HL-60/S4 treated with retinoic acid at 250 ng/mL for 4 days and 3 days (cell line): ENCODE data around the gene SMARCD2.

Experiments used
- in situ Hi-C: fragments of 300-500 bp; cut with MboI; formaldehyde crosslinking; loops from 2 replicates; pipeline ENCODE4 v1.7.0; 2022; ENCODE audit warnings: low sequenced_read_pairs

The SMARCD2 gene

GRCh38 chr17:63833741-63834373 lies 8.6 kb downstream of the SMARCD2 start:
- in situ Hi-C loops = loop anchor here (25.0 kb wide), 1 partner anchor 397 kb away; the partner anchor contains the start of gene CYB561

- in situ Hi-C loops = loop anchor here (25.0 kb wide), 1 partner anchor 396 kb away; the partner anchor contains the start of gene CYB561
These were observed 9.3 kb downstream of the SMARCD2 start for GRCh38 chr17:63833026-63833740.

GRCh38 chr17:63832455-63832854 lies 10.0 kb downstream of the SMARCD2 start:
- in situ Hi-C loops = loop anchor here (25.0 kb wide), 1 partner anchor 395 kb away; the partner anchor contains the start of gene CYB561

GRCh38 chr17:63832014-63832413 lies 10.5 kb downstream of the SMARCD2 start:
- in situ Hi-C loops = loop anchor here (25.0 kb wide), 1 partner anchor 395 kb away; the partner anchor contains the start of gene CYB561

- in situ Hi-C loops = loop anchor here (25.0 kb wide), 1 partner anchor 394 kb away; the partner anchor contains the start of gene CYB561
These were observed 11.0 kb downstream of the SMARCD2 start for GRCh38 chr17:63831505-63831904.

GRCh38 chr17:63830904-63831491 lies 11.5 kb downstream of the SMARCD2 start:
- in situ Hi-C loops = loop anchor here (25.0 kb wide), 1 partner anchor 394 kb away; the partner anchor contains the start of gene CYB561

- in situ Hi-C loops = loop anchor here (25.0 kb wide), 1 partner anchor 393 kb away; the partner anchor contains the start of gene CYB561
These were observed 12.2 kb downstream of the SMARCD2 start for GRCh38 chr17:63830278-63830677.

GRCh38 chr17:63828936-63829335 lies 13.5 kb downstream of the SMARCD2 start:
- in situ Hi-C loops = loop anchor here (25.0 kb wide), 1 partner anchor 392 kb away; the partner anchor contains the start of gene CYB561

GRCh38 chr17:63827801-63828221 lies 14.7 kb downstream of the SMARCD2 start:
- in situ Hi-C loops = loop anchor here (25.0 kb wide), 1 partner anchor 391 kb away; the partner anchor contains the start of gene CYB561

GRCh38 chr17:63827002-63827800 lies 15.3 kb downstream of the SMARCD2 start, which contains the start of the genes FTSJ3 and PSMC5:
TSS of gene FTSJ3 (minus strand) at chr17:63827663. CDS start at chr17:63826902, 761 bp downstream.
TSS of gene PSMC5 (plus strand) at chr17:63827431. CDS start at chr17:63827491, 60 bp downstream.
- in situ Hi-C loops = loop anchor here (25.0 kb wide), 1 partner anchor 390 kb away; the partner anchor contains the start of gene CYB561

- in situ Hi-C loops = loop anchor here (25.0 kb wide), 1 partner anchor 389 kb away; the partner anchor contains the start of gene CYB561
These were observed 15.9 kb downstream of the SMARCD2 start for GRCh38 chr17:63826468-63827001.

- in situ Hi-C loops = no loop called here
These were observed 18.1 kb downstream of the SMARCD2 start for GRCh38 chr17:63824362-63824761.

- in situ Hi-C loops = no loop called here
These were observed 18.7 kb downstream of the SMARCD2 start for GRCh38 chr17:63823659-63824331.

- in situ Hi-C loops = no loop called here
These were observed 19.9 kb downstream of the SMARCD2 start for GRCh38 chr17:63822537-63822936.

GRCh38 chr17:63821804-63822203 lies 20.7 kb downstream of the SMARCD2 start:
- in situ Hi-C loops = no loop called here

- in situ Hi-C loops = no loop called here
These were observed 21.4 kb downstream of the SMARCD2 start for GRCh38 chr17:63820963-63821561.

- in situ Hi-C loops = no loop called here
These were observed 22.6 kb downstream of the SMARCD2 start for GRCh38 chr17:63819585-63820537.

- in situ Hi-C loops = no loop called here
These were observed 23.4 kb downstream of the SMARCD2 start for GRCh38 chr17:63819131-63819530.
